GM23248 (cell line): Measurements from ENCODE around the gene ELMO1. TPM values are rescaled to one million over a fixed set of nuclear protein-coding genes. Genes with fewer than 3 reads are reported as not detected.

Experiments
- DNase-seq: peaks from one replicate; pipeline ENCODE4 v3.0.0-alpha.2; 2015
- H2AFZ ChIP-seq: fragments of 200-600 bp; sonication (generic); 2 replicates; pipeline ENCODE4 v1.6.1; 2016; ENCODE audit warnings: antibody characterized with exemption
- H3F3A ChIP-seq: fragments of 200-600 bp; sonication (generic); 2 replicates; pipeline ENCODE4 v1.6.1; 2016; ENCODE audit warnings: mild to moderate bottlenecking, antibody characterized with exemption, mixed run types; ENCODE audit not compliant: insufficient read depth
- H3K27ac ChIP-seq: fragments of 200-600 bp; sonication (generic); 2 replicates; pipeline ENCODE4 v1.5.1; 2016; ENCODE audit warnings: mild to moderate bottlenecking
- H3K27me3 ChIP-seq: fragments of 200-600 bp; sonication (generic); replicated peaks from 2 replicates; pipeline ENCODE4 v1.6.1; 2016; ENCODE audit warnings: mild to moderate bottlenecking; ENCODE audit not compliant: insufficient read depth
- H3K36me3 ChIP-seq: fragments of 200-600 bp; sonication (generic); 2 replicates; pipeline ENCODE4 v1.6.1; 2016; ENCODE audit warnings: low read depth, mild to moderate bottlenecking
- H3K4me1 ChIP-seq: fragments of 200-600 bp; sonication (generic); 2 replicates; pipeline ENCODE4 v1.6.1; 2016; ENCODE audit warnings: mild to moderate bottlenecking; ENCODE audit not compliant: insufficient read depth
- H3K4me2 ChIP-seq: fragments of 200-600 bp; sonication (generic); one replicate; pipeline ENCODE4 v1.6.1; 2016; ENCODE audit warnings: mild to moderate bottlenecking; ENCODE audit not compliant: unreplicated experiment
- H3K4me3 ChIP-seq: fragments of 200-600 bp; sonication (generic); 2 replicates; pipeline ENCODE4 v1.5.1; 2016; ENCODE audit warnings: mild to moderate bottlenecking
- H3K79me2 ChIP-seq: fragments of 200-600 bp; sonication (generic); 2 replicates; pipeline ENCODE4 v1.6.1; 2016; ENCODE audit warnings: mild to moderate bottlenecking; ENCODE audit not compliant: insufficient read depth
- H3K9ac ChIP-seq: fragments of 200-600 bp; sonication (generic); 2 replicates; pipeline ENCODE4 v1.6.1; 2016; ENCODE audit warnings: mild to moderate bottlenecking
- H3K9me2 ChIP-seq: fragments of 200-600 bp; sonication (generic); 2 replicates; pipeline ENCODE4 v1.6.1; 2016; ENCODE audit warnings: mixed run types, mild to moderate bottlenecking, moderate library complexity; ENCODE audit not compliant: insufficient read depth
- H3K9me3 ChIP-seq: fragments of 200-600 bp; sonication (generic); one replicate; pipeline ENCODE4 v1.6.1; 2017; ENCODE audit warnings: low read depth
- H4K20me1 ChIP-seq: fragments of 200-600 bp; sonication (generic); 2 replicates; pipeline ENCODE4 v1.6.0; 2016; ENCODE audit not compliant: insufficient read depth
- EZH2 ChIP-seq: fragments of 200-600 bp; sonication (generic); IDR thresholded peaks from 2 replicates; pipeline ENCODE4 v1.6.1; 2018; ENCODE audit warnings: antibody characterized with exemption, mild to moderate bottlenecking; ENCODE audit not compliant: insufficient read depth, poor library complexity, severe bottlenecking
- EZH2phosphoT487 ChIP-seq: fragments of 200-600 bp; sonication (generic); IDR thresholded peaks from 2 replicates; pipeline ENCODE4 v1.6.1; 2018; ENCODE audit warnings: antibody characterized with exemption, moderate library complexity, mild to moderate bottlenecking, low read depth; ENCODE audit not compliant: insufficient read depth
- WGBS, 2 experiments: methylation state at CpG; one replicate each; pipeline ENCODE4 v1.1.6; 2015 to 2017; ENCODE audit warnings: low lambda C conversion rate in 2 of 2, low coverage in 1 of 2; ENCODE audit errors: missing lambda C conversion rate in 2 of 2; 5-methylcytosine and 5-hydroxymethylcytosine counted together
- in situ Hi-C: fragments of 300-500 bp; cut with MboI; formaldehyde crosslinking; loops from 2 replicates; pipeline ENCODE4 v1.15.0; 2020
- polyA plus RNA-seq: library from polyadenylated mRNA; unstranded; fragments of >200 nt; fragmentation: Nextera tagmentation; extraction: Ambion mirVana; gene quantifications from 2 replicates; pipeline ENCODE4 v1.2.1, GENCODE V29; 2016
- total RNA-seq: library from RNA; depleted of rRNA; stranded (reverse); fragments of >200 nt; shearing (Covaris generic); gene quantifications from 2 replicates; pipeline ENCODE4 v1.2.3, GENCODE V29; 2014

Gene ELMO1
- total and polyA plus RNA-seq, 2 experiments from 2014 or later: not detected

DNA sequence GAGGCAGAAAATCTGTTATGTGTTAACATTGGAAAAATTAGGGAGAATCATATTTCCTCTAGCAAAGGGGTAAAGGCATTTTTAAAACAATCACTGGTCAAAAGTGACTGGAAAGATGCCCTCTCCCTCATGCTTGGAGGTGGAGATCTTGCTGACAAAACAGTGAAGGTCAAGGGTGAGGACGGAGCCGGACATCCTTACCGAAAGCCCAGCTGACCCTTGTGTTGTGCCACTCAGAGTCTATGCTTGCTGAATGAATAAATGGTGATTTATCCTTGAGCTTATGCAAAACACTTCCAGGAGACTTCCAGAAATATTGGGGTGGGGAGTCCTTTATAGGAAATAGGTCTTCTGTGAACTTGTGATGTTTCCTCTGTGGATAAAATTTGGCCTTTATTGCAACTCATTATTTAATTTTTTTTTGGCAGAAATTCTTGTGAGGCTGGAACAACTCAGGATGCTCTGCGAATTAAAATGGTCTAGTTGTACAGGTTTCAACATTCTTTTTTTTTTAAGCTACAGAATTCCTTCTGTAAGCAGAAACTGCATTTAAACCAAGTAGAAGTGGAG is 28.3 kb upstream of the ELMO1 start:
- Histone ChIP-seq H4K20me1 (no peaks in the 10 kb centered on the region), H3K79me2 (no peaks in the 10 kb centered on the region), H3K27me3 (no peaks in the 10 kb centered on the region), H3K9me3 (no peaks in the 10 kb centered on the region), H3K4me3 (no peak overlapping the region), H3K36me3 (no peaks in the 10 kb centered on the region), H3K4me2 (no peak overlapping the region), H3K9me2 (no peaks in the 10 kb centered on the region), H2AFZ (no peak overlapping the region), H3K9ac (no peak overlapping the region), H3K27ac (no peak overlapping the region), H3F3A (no peaks in the 10 kb centered on the region), H3K4me1 (no peaks in the 10 kb centered on the region)
- TF ChIP-seq EZH2 (no peak), EZH2phosphoT487 (no peak)
- DNase-seq: no peak
- in situ Hi-C loops: no loop called here
- WGBS, 2 experiments: 40 to 45% methylated on average over 4 of the region's 4 CpGs

DNA sequence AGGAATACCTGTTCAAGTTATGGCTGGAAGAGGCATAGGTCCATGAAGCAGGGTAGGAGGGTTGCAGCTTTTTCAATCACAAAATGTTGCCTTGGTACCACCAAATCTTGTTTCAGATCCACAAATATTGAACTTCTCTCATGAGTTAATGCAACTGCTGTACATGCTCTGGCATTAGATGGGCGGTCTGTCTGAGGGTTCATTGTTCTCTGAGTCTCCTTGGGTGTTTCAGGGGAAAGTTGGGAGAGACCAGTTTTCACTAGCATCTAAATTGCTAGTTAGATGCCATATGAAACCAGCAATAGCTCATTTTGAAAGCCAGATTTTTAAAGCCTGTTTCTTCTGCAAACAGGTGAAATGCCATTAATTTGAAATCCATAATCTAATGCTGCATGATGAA is 27.8 kb upstream of the ELMO1 start:
- H4K20me1 ChIP-seq: no peaks in the 10 kb centered on the region
- H3K4me1 ChIP-seq: no peaks in the 10 kb centered on the region
- no peak overlapping the region for H3K4me2 ChIP-seq
- no peak overlapping the region for H2AFZ ChIP-seq
- H3K9me3 ChIP-seq: no peaks in the 10 kb centered on the region
- H3K9ac ChIP-seq: no peak overlapping the region
- 0 to 3% methylated on average over 1 of the region's 1 CpG for WGBS, 2 experiments
- H3F3A ChIP-seq: no peaks in the 10 kb centered on the region
- H3K36me3 ChIP-seq: no peaks in the 10 kb centered on the region
- H3K4me3 ChIP-seq: no peak overlapping the region
- in situ Hi-C loops: no loop called here
- no peaks in the 10 kb centered on the region for H3K79me2 ChIP-seq
- H3K27ac ChIP-seq: no peak overlapping the region
- H3K27me3 ChIP-seq: no peaks in the 10 kb centered on the region
- H3K9me2 ChIP-seq: no peaks in the 10 kb centered on the region
- TF ChIP-seq EZH2phosphoT487: no peak
- no peak for TF ChIP-seq EZH2
- no peak for DNase-seq

DNA sequence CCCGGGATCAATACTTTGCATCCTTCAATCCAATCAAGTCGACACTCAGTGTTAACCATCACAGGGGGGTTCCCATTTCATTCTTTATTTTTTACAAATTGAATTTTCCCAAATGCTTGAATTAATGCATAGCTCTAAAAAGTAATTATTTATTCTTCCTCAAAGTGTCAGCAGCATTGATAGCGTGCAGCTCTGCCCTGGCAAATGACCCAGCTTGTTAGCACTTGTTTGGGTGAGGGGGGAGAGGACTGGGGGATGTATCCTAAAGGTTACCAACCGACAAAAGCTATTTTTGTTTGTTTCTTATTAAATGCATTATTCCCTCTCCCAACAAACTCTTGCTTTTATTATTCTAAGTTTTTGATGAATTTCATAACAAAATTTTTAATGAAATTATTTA is 27.0 kb upstream of the ELMO1 start:
- no peaks in the 10 kb centered on the region for H3K9me3 ChIP-seq
- TF ChIP-seq EZH2phosphoT487: no peak
- TF ChIP-seq EZH2: no peak
- H3K9me2 ChIP-seq: no peaks in the 10 kb centered on the region
- WGBS, 2 experiments: 16 to 20% methylated on average over 4 of the region's 4 CpGs
- H3K4me3 ChIP-seq: no peak overlapping the region
- H3K4me2 ChIP-seq: no peak overlapping the region
- no peaks in the 10 kb centered on the region for H4K20me1 ChIP-seq
- H3K9ac ChIP-seq: no peak overlapping the region
- no peaks in the 10 kb centered on the region for H3K79me2 ChIP-seq
- H3K27ac ChIP-seq: no peak overlapping the region
- no peak overlapping the region for H2AFZ ChIP-seq
- no peaks in the 10 kb centered on the region for H3K27me3 ChIP-seq
- H3F3A ChIP-seq: no peaks in the 10 kb centered on the region
- in situ Hi-C loops: no loop called here
- H3K36me3 ChIP-seq: no peaks in the 10 kb centered on the region
- no peaks in the 10 kb centered on the region for H3K4me1 ChIP-seq
- no peak for DNase-seq

DNA sequence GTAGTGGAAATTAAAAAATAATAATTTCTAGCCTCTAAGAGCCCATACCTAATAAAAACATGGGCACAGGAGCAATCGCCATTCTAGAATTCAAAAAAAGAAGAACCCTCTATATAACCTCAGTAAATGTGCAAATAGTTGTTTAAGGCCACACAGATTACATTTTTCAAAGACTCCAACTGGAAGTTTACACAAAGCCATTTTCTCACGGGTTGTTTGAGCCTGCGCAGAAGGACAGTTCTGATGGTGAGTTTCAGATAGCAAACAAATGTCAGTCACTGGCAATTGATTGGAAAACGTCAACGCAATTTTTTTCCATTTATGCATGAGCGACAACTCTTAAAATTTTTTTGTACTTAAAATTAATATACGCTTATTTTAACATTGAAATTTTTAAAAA is 23.0 kb upstream of the ELMO1 start:
- Histone ChIP-seq H3K4me3 (no peak overlapping the region), H3K4me1 (no peaks in the 10 kb centered on the region), H3F3A (no peaks in the 10 kb centered on the region), H3K9me3 (no peaks in the 10 kb centered on the region), H4K20me1 (no peaks in the 10 kb centered on the region), H2AFZ (no peak overlapping the region), H3K79me2 (no peaks in the 10 kb centered on the region), H3K4me2 (no peak overlapping the region), H3K9me2 (no peaks in the 10 kb centered on the region), H3K27ac (no peak overlapping the region), H3K27me3 (no peaks in the 10 kb centered on the region), H3K36me3 (no peaks in the 10 kb centered on the region), H3K9ac (no peak overlapping the region)
- in situ Hi-C loops: no loop called here
- no peak for DNase-seq
- TF ChIP-seq EZH2phosphoT487: no peak
- TF ChIP-seq EZH2: no peak
- WGBS, 2 experiments: 56 to 64% methylated on average over 7 of the region's 7 CpGs

DNA sequence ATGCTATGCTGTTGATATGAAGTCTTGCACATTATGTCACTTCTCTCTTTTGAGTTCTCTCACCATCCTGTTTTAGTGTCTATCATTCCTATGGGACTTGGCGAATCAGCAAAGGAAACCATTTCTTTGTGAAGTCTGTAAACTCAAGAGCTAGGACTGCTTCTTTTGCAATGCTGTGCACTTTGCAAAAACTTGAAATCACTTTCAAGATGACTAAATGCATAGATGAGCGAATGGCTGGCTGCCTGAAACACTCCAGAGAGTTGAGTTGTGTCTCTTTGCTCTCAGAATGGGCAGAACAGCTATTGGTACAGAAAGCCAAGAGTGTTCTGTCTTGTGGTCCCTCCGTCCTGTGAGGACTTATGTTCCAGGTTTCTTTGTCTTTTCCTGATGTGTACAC is 18.3 kb upstream of the ELMO1 start:
- in situ Hi-C loops: no loop called here
- DNase-seq: no peak
- H3K9me2 ChIP-seq: no peaks in the 10 kb centered on the region
- no peak overlapping the region for H3K4me3 ChIP-seq
- WGBS, 2 experiments: 17 to 23% methylated on average over 3 of the region's 3 CpGs
- H3K4me1 ChIP-seq: no peaks in the 10 kb centered on the region
- TF ChIP-seq EZH2 (no peak), EZH2phosphoT487 (no peak)
- H3K4me2 ChIP-seq: no peak overlapping the region
- H3F3A ChIP-seq: no peaks in the 10 kb centered on the region
- H3K36me3 ChIP-seq: no peaks in the 10 kb centered on the region
- H2AFZ ChIP-seq: no peak overlapping the region
- no peaks in the 10 kb centered on the region for H3K79me2 ChIP-seq
- H3K9ac ChIP-seq: no peak overlapping the region
- H3K9me3 ChIP-seq: no peaks in the 10 kb centered on the region
- no peaks in the 10 kb centered on the region for H3K27me3 ChIP-seq
- H3K27ac ChIP-seq: no peak overlapping the region
- no peaks in the 10 kb centered on the region for H4K20me1 ChIP-seq
